HFF-Myc (cell line): ENCODE measurements around the gene ATP2C1.

Source experiments
- DNase-seq: peaks from one replicate; pipeline ENCODE4 v3.0.0-alpha.2; 2011; ENCODE audit warnings: low read depth; ENCODE audit errors: extremely low read depth
- H3K4me3 ChIP-seq: replicated peaks from 2 replicates; pipeline ENCODE4 v1.5.1; 2011; ENCODE audit warnings: low read depth, mild to moderate bottlenecking, control low read depth, low read length
- CTCF ChIP-seq: IDR thresholded peaks from 2 replicates; pipeline ENCODE4 v1.5.1; 2012; ENCODE audit warnings: mild to moderate bottlenecking, low read depth, low read length, control low read depth; ENCODE audit errors: missing control alignments

Gene ATP2C1

GRCh38 chr3:130991126-130991525 lies 97.2 kb downstream of the ATP2C1 start:
- no peak overlapping the region for H3K4me3 ChIP-seq
- no peak for DNase-seq
- no peak for TF ChIP-seq CTCF

- no peak for DNase-seq
- H3K4me3 ChIP-seq = no peak overlapping the region
- no peak for TF ChIP-seq CTCF
These were observed 98.5 kb downstream of the ATP2C1 start for GRCh38 chr3:130992344-130992743.

- H3K4me3 ChIP-seq = no peak overlapping the region
- no peak for DNase-seq
- TF ChIP-seq CTCF = no peak
These were observed 103.4 kb downstream of the ATP2C1 start for GRCh38 chr3:130997289-130997688.

- no peak for TF ChIP-seq CTCF
- no peak for DNase-seq
- no peak overlapping the region for H3K4me3 ChIP-seq
These were observed 107.2 kb downstream of the ATP2C1 start for GRCh38 chr3:131001071-131001470.

GRCh38 chr3:131004603-131005002 lies 110.7 kb downstream of the ATP2C1 start:
- no peak for DNase-seq
- TF ChIP-seq CTCF = no peak
- H3K4me3 ChIP-seq = no peak overlapping the region

GRCh38 chr3:131007256-131007655 lies 113.4 kb downstream of the ATP2C1 start:
- DNase-seq = no peak
- TF ChIP-seq CTCF = no peak

GRCh38 chr3:131007782-131008181 lies 113.9 kb downstream of the ATP2C1 start:
- no peak for TF ChIP-seq CTCF
- H3K4me3 ChIP-seq = no peak overlapping the region
- DNase-seq = no peak

More at GRCh38 chr3:131007256-131007655, 113.4 kb downstream of the ATP2C1 start:
- H3K4me3 ChIP-seq = no peak overlapping the region
